ENCODE data around the gene PRPF40A.
A peak's percentile ranks its signal among the peaks of the same experiment; 100 is the strongest.

The PRPF40A gene

DNA sequence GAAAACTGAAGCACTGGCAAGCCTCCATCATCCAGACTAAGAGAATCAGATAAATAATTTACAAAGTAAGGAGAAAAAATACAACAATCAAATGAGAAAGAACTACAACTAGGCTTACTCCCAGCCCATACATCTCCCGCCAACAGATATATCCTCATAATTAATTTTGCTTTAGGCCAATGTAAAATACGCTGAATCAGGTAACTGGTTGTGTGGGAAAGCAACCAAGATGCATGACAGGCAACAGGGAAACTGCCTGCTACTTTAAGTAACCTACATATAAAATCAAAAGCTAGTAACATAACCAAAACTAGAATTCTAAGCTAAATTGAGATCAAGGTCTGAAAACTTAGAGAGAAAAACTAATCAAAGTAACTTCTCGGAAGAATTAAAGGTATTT, 21.5 kb downstream of the PRPF40A start:
- FAIRE-seq: peak; percentile 9
- no peak for TF ChIP-seq POU2F2 (IDR thresholded peaks at IDR 0.05; ENCODE audit: low read depth, low read length)
- TF ChIP-seq POLR2AphosphoS5 (IDR thresholded peaks at IDR 0.05; ENCODE audit: low read depth, low read length): no peak
- no peak for TF ChIP-seq SPI1 (IDR thresholded peaks at IDR 0.05; ENCODE audit: low read depth, low read length)
- TF ChIP-seq PAX5 (IDR thresholded peaks at IDR 0.05; ENCODE audit: insufficient read depth, low read length, severe bottlenecking): no peak
- TF ChIP-seq POLR2A (IDR thresholded peaks at IDR 0.05; ENCODE audit: low read depth, low read length): no peak
- no peak for DNase-seq (ENCODE audit: insufficient read length, low spot score)

DNA sequence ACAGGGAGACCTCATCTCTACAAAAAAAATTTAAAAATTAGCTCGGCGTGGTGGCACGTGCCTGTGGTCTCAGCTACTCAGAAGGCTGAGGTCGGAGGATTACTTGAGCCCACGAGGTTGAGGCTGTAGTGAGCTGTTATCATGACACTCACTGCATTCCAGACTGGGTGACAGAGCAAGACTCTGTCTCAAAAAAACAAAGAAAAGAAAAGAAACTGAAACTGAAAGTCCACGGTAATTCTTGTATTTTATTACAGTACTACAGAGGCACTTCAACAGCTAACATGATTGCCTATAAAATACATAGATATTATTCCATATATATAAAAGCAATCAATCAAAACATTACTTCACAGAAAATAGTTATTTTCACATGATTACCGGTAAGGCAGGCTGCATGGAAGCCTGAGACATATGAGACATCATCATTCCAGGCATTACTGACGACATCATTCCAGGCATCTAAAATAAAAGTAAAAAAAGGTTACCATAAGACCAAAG, 23.1 kb downstream of the PRPF40A start:
- DNase-seq (ENCODE audit: insufficient read length, low spot score): no peak
- TF ChIP-seq TAF1 (IDR thresholded peaks at IDR 0.05; ENCODE audit: low read depth, low read length) (no peak), POU2F2 (IDR thresholded peaks at IDR 0.05; ENCODE audit: low read depth, low read length) (no peak), POLR2AphosphoS5 (IDR thresholded peaks at IDR 0.05; ENCODE audit: low read depth, low read length) (no peak), POLR2A (IDR thresholded peaks at IDR 0.05; ENCODE audit: low read depth, low read length) (no peak), PAX5 (IDR thresholded peaks at IDR 0.05; ENCODE audit: insufficient read depth, low read length, severe bottlenecking) (no peak), SPI1 (IDR thresholded peaks at IDR 0.05; ENCODE audit: low read depth, low read length) (no peak)
- peak; percentile 71 for FAIRE-seq

DNA sequence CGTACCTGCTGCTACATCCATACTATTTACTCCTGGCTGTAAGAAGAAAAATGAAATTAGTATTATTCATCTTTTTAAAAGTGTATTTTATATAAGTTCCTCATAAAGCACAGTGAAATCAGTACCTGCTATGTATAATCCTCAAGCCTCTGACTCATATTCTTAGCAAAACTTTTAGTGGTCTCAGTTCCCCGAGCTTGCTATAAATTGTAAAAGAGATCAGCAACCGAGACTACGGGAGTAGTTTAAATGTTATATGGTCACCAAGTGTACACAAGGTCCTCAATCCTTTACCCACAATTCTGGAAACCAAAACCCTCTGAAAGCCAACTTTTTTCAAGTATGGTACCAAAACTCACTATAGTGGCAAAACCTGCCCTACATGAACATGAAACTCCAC, 24.2 kb downstream of the PRPF40A start:
- TF ChIP-seq POLR2A (IDR thresholded peaks at IDR 0.05; ENCODE audit: low read depth, low read length) (no peak), SPI1 (IDR thresholded peaks at IDR 0.05; ENCODE audit: low read depth, low read length) (no peak), POU2F2 (IDR thresholded peaks at IDR 0.05; ENCODE audit: low read depth, low read length) (no peak), TAF1 (IDR thresholded peaks at IDR 0.05; ENCODE audit: low read depth, low read length) (no peak), PAX5 (IDR thresholded peaks at IDR 0.05; ENCODE audit: insufficient read depth, low read length, severe bottlenecking) (no peak)
- FAIRE-seq (peak; percentile 47), DNase-seq (ENCODE audit: insufficient read length, low spot score) (peak; percentile 2)

GRCh38 chr2:152686321-152686720, 30.9 kb downstream of the PRPF40A start:
- no peak for TF ChIP-seq PAX5 (IDR thresholded peaks at IDR 0.05; ENCODE audit: insufficient read depth, low read length, severe bottlenecking)
- FAIRE-seq: no peak

DNA sequence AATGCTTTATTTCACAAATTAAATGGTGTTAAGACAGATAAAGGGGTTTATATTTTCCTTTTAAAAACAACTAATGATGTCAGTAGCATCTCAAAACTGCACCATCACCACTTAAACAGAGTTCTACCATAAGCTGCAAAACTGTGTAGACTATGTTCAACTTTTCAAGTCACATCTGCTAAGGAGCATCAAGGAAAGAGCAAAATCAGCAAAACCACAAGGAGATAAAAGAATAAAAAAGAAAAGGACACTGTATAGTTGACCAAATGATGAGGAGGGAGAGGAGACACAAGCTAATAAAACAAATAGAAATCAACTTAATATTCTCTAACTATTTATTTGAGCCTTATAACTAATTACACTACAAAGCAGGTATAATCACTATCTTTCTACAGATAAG, 33.9 kb downstream of the PRPF40A start:
- no peak for TF ChIP-seq PAX5 (IDR thresholded peaks at IDR 0.05; ENCODE audit: insufficient read depth, low read length, severe bottlenecking)
- no peak for TF ChIP-seq SPI1 (IDR thresholded peaks at IDR 0.05; ENCODE audit: low read depth, low read length)
- TF ChIP-seq POU2F2 (IDR thresholded peaks at IDR 0.05; ENCODE audit: low read depth, low read length): no peak
- no peak for TF ChIP-seq POLR2A (IDR thresholded peaks at IDR 0.05; ENCODE audit: low read depth, low read length)
- no peak for TF ChIP-seq TAF1 (IDR thresholded peaks at IDR 0.05; ENCODE audit: low read depth, low read length)
- no peak for TF ChIP-seq POLR2AphosphoS5 (IDR thresholded peaks at IDR 0.05; ENCODE audit: low read depth, low read length)
- no peak for DNase-seq (ENCODE audit: insufficient read length, low spot score)
- no peak for FAIRE-seq

More at GRCh38 chr2:152686321-152686720, 30.9 kb downstream of the PRPF40A start:
- no peak for DNase-seq (ENCODE audit: insufficient read length, low spot score)

- peak; percentile 79 for FAIRE-seq
- TF ChIP-seq PAX5 (IDR thresholded peaks at IDR 0.05; ENCODE audit: insufficient read depth, low read length, severe bottlenecking): no peak
- no peak for TF ChIP-seq POU2F2 (IDR thresholded peaks at IDR 0.05; ENCODE audit: low read depth, low read length)
- TF ChIP-seq POLR2AphosphoS5 (IDR thresholded peaks at IDR 0.05; ENCODE audit: low read depth, low read length): no peak
- TF ChIP-seq TAF1 (IDR thresholded peaks at IDR 0.05; ENCODE audit: low read depth, low read length): no peak
- TF ChIP-seq SPI1 (IDR thresholded peaks at IDR 0.05; ENCODE audit: low read depth, low read length): no peak
- no peak for TF ChIP-seq POLR2A (IDR thresholded peaks at IDR 0.05; ENCODE audit: low read depth, low read length)
- no peak for DNase-seq (ENCODE audit: insufficient read length, low spot score)
Measured at GRCh38 chr2:152682663-152683062, 34.6 kb downstream of the PRPF40A start.

DNA sequence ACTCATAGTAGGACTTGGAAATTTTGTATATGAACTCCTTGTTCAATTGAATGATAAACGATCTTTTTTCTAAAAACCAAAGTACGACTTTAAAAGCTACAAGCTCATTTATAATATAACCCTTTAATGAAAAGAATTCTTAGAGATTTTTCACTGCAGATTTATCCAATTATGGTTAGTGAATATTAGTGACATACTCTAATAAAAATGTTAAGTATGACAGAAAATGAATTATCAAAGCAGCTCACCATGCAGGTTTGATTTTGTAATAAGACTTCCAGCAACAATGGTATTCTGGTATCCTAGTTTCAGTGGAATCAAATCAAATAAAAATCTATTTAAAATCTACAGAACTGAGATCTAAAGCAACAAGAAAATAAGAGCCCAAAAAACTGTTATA, 38.5 kb downstream of the PRPF40A start:
- no peak for TF ChIP-seq POLR2AphosphoS5 (IDR thresholded peaks at IDR 0.05; ENCODE audit: low read depth, low read length)
- no peak for TF ChIP-seq SPI1 (IDR thresholded peaks at IDR 0.05; ENCODE audit: low read depth, low read length)
- TF ChIP-seq POU2F2 (IDR thresholded peaks at IDR 0.05; ENCODE audit: low read depth, low read length): no peak
- no peak for TF ChIP-seq PAX5 (IDR thresholded peaks at IDR 0.05; ENCODE audit: insufficient read depth, low read length, severe bottlenecking)
- TF ChIP-seq TAF1 (IDR thresholded peaks at IDR 0.05; ENCODE audit: low read depth, low read length): no peak
- TF ChIP-seq POLR2A (IDR thresholded peaks at IDR 0.05; ENCODE audit: low read depth, low read length): no peak
- FAIRE-seq (no peak), DNase-seq (ENCODE audit: insufficient read length, low spot score) (no peak)

DNA sequence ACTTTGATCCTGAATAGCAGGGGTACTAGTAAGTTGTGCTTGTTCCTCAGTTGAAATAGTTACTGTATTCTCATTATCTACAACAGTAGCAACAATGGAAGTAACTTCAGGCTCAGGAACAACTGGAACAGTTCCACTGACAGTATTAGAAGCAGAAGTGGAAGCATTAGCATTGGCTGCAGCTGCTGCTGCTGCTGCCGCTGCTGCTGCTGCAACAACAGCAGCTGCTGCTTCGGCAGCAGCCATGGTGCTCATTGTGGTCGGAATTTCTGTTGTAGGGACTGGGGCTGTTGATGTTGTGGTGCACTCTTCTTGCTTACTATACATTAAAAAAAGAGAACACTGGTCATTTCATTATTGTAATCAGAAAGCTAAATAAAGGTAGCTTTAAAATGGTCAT, 40.8 kb downstream of the PRPF40A start:
- no peak for TF ChIP-seq POLR2AphosphoS5 (IDR thresholded peaks at IDR 0.05; ENCODE audit: low read depth, low read length)
- DNase-seq (ENCODE audit: insufficient read length, low spot score): no peak
- no peak for FAIRE-seq

DNA sequence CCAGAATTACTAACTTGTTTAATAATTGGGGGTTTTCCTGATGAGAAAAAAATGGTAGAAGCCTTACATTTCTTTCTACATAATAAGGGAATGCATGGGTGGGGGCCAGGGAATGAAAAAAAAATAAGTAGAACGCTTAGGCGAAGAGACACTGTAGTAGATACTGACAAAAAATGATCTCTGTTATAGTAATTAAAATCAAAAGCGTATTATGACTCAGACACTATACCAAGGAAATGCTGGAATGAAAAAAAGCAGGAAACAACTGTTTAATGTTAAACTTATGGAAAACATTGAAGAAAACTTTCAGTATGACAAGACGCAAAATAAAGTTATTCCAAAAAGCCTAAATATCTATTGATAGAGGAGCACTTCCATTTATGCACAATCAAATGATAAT, 42.9 kb downstream of the PRPF40A start:
- no peak for FAIRE-seq
- TF ChIP-seq POLR2A (IDR thresholded peaks at IDR 0.05; ENCODE audit: low read depth, low read length): no peak
- TF ChIP-seq PAX5 (IDR thresholded peaks at IDR 0.05; ENCODE audit: insufficient read depth, low read length, severe bottlenecking): no peak
- no peak for DNase-seq (ENCODE audit: insufficient read length, low spot score)

DNA sequence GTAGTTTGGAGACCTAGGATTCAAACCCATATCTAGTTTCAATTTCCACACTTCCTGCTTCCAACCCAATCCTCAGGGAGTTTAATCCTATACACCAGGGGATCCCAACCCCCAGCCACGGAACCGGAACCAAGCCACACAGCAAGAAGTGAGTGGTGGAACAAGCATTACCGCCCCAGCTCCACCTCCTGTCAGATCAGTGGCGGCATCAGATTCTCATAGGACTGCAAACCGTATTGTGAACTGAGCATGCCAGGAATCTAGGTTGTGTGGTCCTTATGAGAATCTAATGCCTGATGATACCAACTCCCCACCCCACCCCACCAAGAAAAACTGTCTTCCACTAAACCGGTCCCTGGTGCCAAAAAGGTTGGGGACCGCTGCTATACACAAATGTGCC, 52.5 kb downstream of the PRPF40A start:
- no peak for DNase-seq (ENCODE audit: insufficient read length, low spot score)
- FAIRE-seq: no peak
- TF ChIP-seq POU2F2 (IDR thresholded peaks at IDR 0.05; ENCODE audit: low read depth, low read length) (no peak), TAF1 (IDR thresholded peaks at IDR 0.05; ENCODE audit: low read depth, low read length) (no peak), POLR2A (IDR thresholded peaks at IDR 0.05; ENCODE audit: low read depth, low read length) (no peak), SPI1 (IDR thresholded peaks at IDR 0.05; ENCODE audit: low read depth, low read length) (no peak), PAX5 (IDR thresholded peaks at IDR 0.05; ENCODE audit: insufficient read depth, low read length, severe bottlenecking) (no peak), POLR2AphosphoS5 (IDR thresholded peaks at IDR 0.05; ENCODE audit: low read depth, low read length) (no peak)

GRCh38 chr2:152661076-152661475, 56.2 kb downstream of the PRPF40A start:
- TF ChIP-seq POLR2A (IDR thresholded peaks at IDR 0.05; ENCODE audit: low read depth, low read length) (no peak), TAF1 (IDR thresholded peaks at IDR 0.05; ENCODE audit: low read depth, low read length) (no peak), PAX5 (IDR thresholded peaks at IDR 0.05; ENCODE audit: insufficient read depth, low read length, severe bottlenecking) (no peak), POLR2AphosphoS5 (IDR thresholded peaks at IDR 0.05; ENCODE audit: low read depth, low read length) (no peak), POU2F2 (IDR thresholded peaks at IDR 0.05; ENCODE audit: low read depth, low read length) (no peak), SPI1 (IDR thresholded peaks at IDR 0.05; ENCODE audit: low read depth, low read length) (no peak)
- no peak for DNase-seq (ENCODE audit: insufficient read length, low spot score)
- no peak for FAIRE-seq

Data from GM12891 (cell line).